B cell (primary cell): Measurements from ENCODE around the gene NPC1. TPM values are rescaled to one million over a fixed set of nuclear protein-coding genes. Genes with fewer than 3 reads are reported as not detected.

Source experiments
- ATAC-seq: fragments of 200-7000 bp; cut with Tn5 transposase; one replicate; pipeline ENCODE4 v1.10.0; 2021; ENCODE audit warnings: low read depth, mild to moderate bottlenecking, moderate number of reproducible peaks, moderate library complexity
- CTCF ChIA-PET: fragments of 350-600 bp; sonication (Branson Sonifier 250); formaldehyde crosslinking; loops from one replicate; lab custom pipeline; 2021; ENCODE audit warnings: antibody characterized with exemption, inconsistent platforms; lab: Charles Lee
- POLR2A ChIA-PET: fragments of 350-600 bp; sonication (Branson Sonifier 250); formaldehyde crosslinking; loops from one replicate; lab custom pipeline; 2021; ENCODE audit warnings: antibody characterized with exemption; lab: Charles Lee
- DNase-seq: peaks from one replicate; pipeline ENCODE4 v3.0.0; 2013
- H2AFZ ChIP-seq: 2 replicates; pipeline ENCODE4 v1.6.1; 2012; ENCODE audit warnings: mild to moderate bottlenecking, low read depth, low read length; ENCODE audit not compliant: insufficient read depth, poor library complexity, severe bottlenecking
- H3K27ac ChIP-seq, 2 donors: 1 replicate in 1 of 2; 2 replicates in 1 of 2; pipeline ENCODE4 v1.5.1; 2012 to 2013; ENCODE audit warnings: low read length in 2 of 2, mild to moderate bottlenecking in 2 of 2, moderate library complexity in 1 of 2
- H3K27me3 ChIP-seq, 4 experiments: fragments of 200-600 bp in 1 of 4; sonication (generic) in 1 of 4; replicated peaks in 1 of 4; 1 replicate in 2 of 4; 2 replicates in 2 of 4; pipeline versions ENCODE4 v1.6.1 to v1.7.0; 2013 to 2016; ENCODE audit warnings: low read length in 3 of 4, mild to moderate bottlenecking in 2 of 4, mixed read lengths in 1 of 4, moderate library complexity in 1 of 4; ENCODE audit not compliant: insufficient read depth in 4 of 4, control insufficient read depth in 3 of 4; ENCODE audit errors: control extremely low read depth in 1 of 4
- H3K36me3 ChIP-seq, 2 experiments: replicated peaks in 1 of 2; 1 replicate in 1 of 2; 2 replicates in 1 of 2; pipeline versions ENCODE4 v1.6.1 to v1.7.1; 2013; ENCODE audit warnings: low read length in 1 of 2; ENCODE audit not compliant: insufficient read depth in 2 of 2, control insufficient read depth in 1 of 2; ENCODE audit errors: control extremely low read depth in 1 of 2, extremely low read depth in 1 of 2
- H3K4me1 ChIP-seq, 2 donors: fragments of 200-600 bp in 1 of 2; sonication (generic) in 1 of 2; 1 replicate in 1 of 2; 2 replicates in 1 of 2; pipeline versions ENCODE4 v1.5.1 to v1.6.1; 2013 to 2017; ENCODE audit warnings: low read length in 2 of 2; ENCODE audit not compliant: control insufficient read depth in 2 of 2, insufficient read depth in 2 of 2
- H3K4me2 ChIP-seq: replicated peaks from 2 replicates; pipeline ENCODE3; 2012; ENCODE audit warnings: mild to moderate bottlenecking, low read depth, low read length; ENCODE audit not compliant: poor library complexity, severe bottlenecking
- H3K4me3 ChIP-seq, 5 experiments: fragments of 200-600 bp in 1 of 5; sonication (generic) in 1 of 5; 1 replicate in 3 of 5; 2 replicates in 2 of 5; pipeline versions ENCODE4 v1.5.1 to v1.7.0; 2011 to 2016; ENCODE audit warnings: low read length in 4 of 5, mild to moderate bottlenecking in 4 of 5, low read depth in 2 of 5, control low read depth in 1 of 5, moderate library complexity in 1 of 5; ENCODE audit not compliant: insufficient read depth in 1 of 5; ENCODE audit errors: control extremely low read depth in 1 of 5, extremely low read depth in 1 of 5
- H3K79me2 ChIP-seq: fragments of 200-600 bp; sonication (generic); one replicate; pipeline ENCODE4 v1.6.0; 2016; ENCODE audit warnings: low read length; ENCODE audit not compliant: control insufficient read depth, insufficient read depth
- H3K9ac ChIP-seq: fragments of 200-600 bp; sonication (generic); 2 replicates; pipeline ENCODE4 v1.6.1; 2017; ENCODE audit warnings: mild to moderate bottlenecking, low read length, moderate library complexity
- H3K9me3 ChIP-seq, 3 donors: one replicate each; pipeline versions ENCODE4 v1.6.1 to v1.7.1; 2013; ENCODE audit warnings: low read length in 2 of 3; ENCODE audit not compliant: control insufficient read depth in 2 of 3, insufficient read depth in 1 of 3; ENCODE audit errors: control extremely low read depth in 1 of 3
- H4K20me1 ChIP-seq: 2 replicates; pipeline ENCODE4 v1.6.0; 2012; ENCODE audit warnings: mild to moderate bottlenecking, low read length; ENCODE audit not compliant: insufficient read depth, control insufficient read depth, poor library complexity, severe bottlenecking
- H3K27ac Mint-ChIP-seq: one replicate; pipeline ENCODE4 v1.8.0; 2021; ENCODE audit warnings: mixed read lengths
- H3K27me3 Mint-ChIP-seq: one replicate; pipeline ENCODE4 v1.8.0; 2021; ENCODE audit warnings: mixed read lengths
- H3K4me1 Mint-ChIP-seq: one replicate; pipeline ENCODE4 v1.8.0; 2021; ENCODE audit warnings: mixed read lengths
- H3K4me3 Mint-ChIP-seq: one replicate; pipeline ENCODE4 v1.8.0; 2021; ENCODE audit warnings: mixed read lengths
- H3K9me3 Mint-ChIP-seq: one replicate; pipeline ENCODE4 v1.8.0; 2022; ENCODE audit warnings: mixed read lengths; ENCODE audit not compliant: insufficient read depth
- EZH2 ChIP-seq: IDR thresholded peaks from 2 replicates; pipeline ENCODE4 v1.6.1; 2012; ENCODE audit warnings: borderline replicate concordance, low read depth, mild to moderate bottlenecking, moderate library complexity, low read length; ENCODE audit not compliant: insufficient read depth, poor library complexity, severe bottlenecking
- WGBS: methylation state at CpG from one replicate; pipeline ENCODE4 v1.1.5; 2013; ENCODE audit warnings: missing lambda C conversion rate; ENCODE audit not compliant: insufficient coverage; 5-methylcytosine and 5-hydroxymethylcytosine counted together
- intact Hi-C: fragments of 100-400 bp; cut with micrococcal nuclease; formaldehyde crosslinking; loops from one replicate; pipeline ENCODE4 v1.10.0; 2022
- polyA plus RNA-seq: library from polyadenylated mRNA; depleted of rRNA; stranded (reverse); fragments of >200 nt; gene quantifications from 2 replicates; pipeline ENCODE4 v1.2.3, GENCODE V29; 2012
- total RNA-seq, 2 donors: library from RNA; stranded (reverse); fragments of 120-200 nt in 1 of 2; gene quantifications; 1 replicate in 1 of 2; 2 replicates in 1 of 2; pipeline versions ENCODE4 v1.2.3 to v1.2.4, GENCODE V29; 2013 to 2022
- TF ChIP-seq, protein P1 (sequence below): fragments of 200-600 bp; IDR thresholded peaks from one replicate; pipeline ENCODE4 v1.8.0; 2022; ENCODE audit warnings: antibody characterized with exemption, mild to moderate bottlenecking

NPC1 gene
- total and polyA plus RNA-seq, 2 donors (not counting 1 experiment from before 2014, with no cell fraction given), result 17.5 to 44.4 TPM

DNA sequence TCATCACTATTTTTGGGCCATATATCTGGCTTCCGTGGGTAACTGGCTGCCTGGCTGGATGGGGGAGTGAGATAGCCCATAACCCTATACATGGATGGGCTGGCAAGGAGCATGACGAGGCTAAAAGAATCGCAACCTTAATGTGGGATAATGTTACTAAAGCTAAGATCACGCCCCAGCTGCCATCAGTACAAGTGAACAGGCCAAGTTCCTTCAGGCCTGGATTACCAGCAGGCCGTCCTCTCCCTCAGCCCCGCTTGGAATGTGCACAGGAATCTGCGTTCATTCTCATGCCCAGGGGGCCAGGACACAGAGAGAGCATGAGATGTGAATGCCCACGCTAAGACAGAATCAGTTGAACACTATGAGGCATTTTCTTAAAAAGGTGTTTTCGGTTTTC, 48.3 kb downstream of the NPC1 start:
- peaks cover 8% of the 10 kb centered on the region for H4K20me1 ChIP-seq
- ATAC-seq (no peak), DNase-seq (no peak)
- no peak overlapping the region for H3K27ac Mint-ChIP-seq
- TF ChIP-seq, protein P1, sequence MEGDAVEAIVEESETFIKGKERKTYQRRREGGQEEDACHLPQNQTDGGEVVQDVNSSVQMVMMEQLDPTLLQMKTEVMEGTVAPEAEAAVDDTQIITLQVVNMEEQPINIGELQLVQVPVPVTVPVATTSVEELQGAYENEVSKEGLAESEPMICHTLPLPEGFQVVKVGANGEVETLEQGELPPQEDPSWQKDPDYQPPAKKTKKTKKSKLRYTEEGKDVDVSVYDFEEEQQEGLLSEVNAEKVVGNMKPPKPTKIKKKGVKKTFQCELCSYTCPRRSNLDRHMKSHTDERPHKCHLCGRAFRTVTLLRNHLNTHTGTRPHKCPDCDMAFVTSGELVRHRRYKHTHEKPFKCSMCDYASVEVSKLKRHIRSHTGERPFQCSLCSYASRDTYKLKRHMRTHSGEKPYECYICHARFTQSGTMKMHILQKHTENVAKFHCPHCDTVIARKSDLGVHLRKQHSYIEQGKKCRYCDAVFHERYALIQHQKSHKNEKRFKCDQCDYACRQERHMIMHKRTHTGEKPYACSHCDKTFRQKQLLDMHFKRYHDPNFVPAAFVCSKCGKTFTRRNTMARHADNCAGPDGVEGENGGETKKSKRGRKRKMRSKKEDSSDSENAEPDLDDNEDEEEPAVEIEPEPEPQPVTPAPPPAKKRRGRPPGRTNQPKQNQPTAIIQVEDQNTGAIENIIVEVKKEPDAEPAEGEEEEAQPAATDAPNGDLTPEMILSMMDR, result no peak
- no peak for TF ChIP-seq EZH2
- H3K4me3 Mint-ChIP-seq, result no peak overlapping the region
- POLR2A ChIA-PET, result no interaction called here
- 96% methylated on average over 8 of the region's 9 CpGs for WGBS
- no peak overlapping the region for H3K4me3 ChIP-seq
- peaks cover 36% of the 10 kb centered on the region for H3K4me1 Mint-ChIP-seq
- H3K36me3 ChIP-seq, result peaks cover 6 to 76% of the 10 kb centered on the region in 2 experiments
- H3K4me2 ChIP-seq, result no peak overlapping the region
- H3K27ac ChIP-seq, result no peak overlapping the region
- no peaks in the 10 kb centered on the region for H3K9me3 ChIP-seq
- CTCF ChIA-PET, result no interaction called here
- no peaks in the 10 kb centered on the region for H3K27me3 Mint-ChIP-seq
- peaks cover 31 to 41% of the 10 kb centered on the region in 2 donors for H3K4me1 ChIP-seq
- intact Hi-C loops, result no loop called here
- no peaks in the 10 kb centered on the region for H3K9me3 Mint-ChIP-seq
- no peaks in the 10 kb centered on the region for H3K79me2 ChIP-seq
- H3K9ac ChIP-seq, result no peak overlapping the region
- H3K27me3 ChIP-seq, result no peaks in the 10 kb centered on the region
- H2AFZ ChIP-seq, result no peak overlapping the region

- peaks cover 33% of the 10 kb centered on the region for H3K4me1 Mint-ChIP-seq
- CTCF ChIA-PET, result no interaction called here
- H3K9me3 Mint-ChIP-seq, result no peaks in the 10 kb centered on the region
- Histone ChIP-seq H3K36me3 (peaks cover 6 to 75% of the 10 kb centered on the region in 2 experiments), H3K79me2 (no peaks in the 10 kb centered on the region), H3K4me2 (no peak overlapping the region), H4K20me1 (peaks cover 8% of the 10 kb centered on the region), H3K4me3 (no peak overlapping the region), H3K27me3 (no peaks in the 10 kb centered on the region), H2AFZ (no peak overlapping the region), H3K9me3 (no peaks in the 10 kb centered on the region), H3K27ac (no peak overlapping the region), H3K9ac (no peak overlapping the region), H3K4me1 (peaks cover 29 to 39% of the 10 kb centered on the region in 2 donors)
- no peak for TF ChIP-seq EZH2
- TF ChIP-seq, protein P1, result no peak
- WGBS, result 95% methylated on average over 3 of the region's 7 CpGs
- no peak for ATAC-seq
- no peak overlapping the region for H3K4me3 Mint-ChIP-seq
- POLR2A ChIA-PET, result no interaction called here
- intact Hi-C loops, result no loop called here
- H3K27ac Mint-ChIP-seq, result no peak overlapping the region
- DNase-seq, result no peak
- no peaks in the 10 kb centered on the region for H3K27me3 Mint-ChIP-seq
Observed at GRCh38 chr18:23537274-23537673, 49.0 kb downstream of the NPC1 start.
